HepG2 (cell line): ENCODE measurements around the gene TLK1. TPM values are rescaled to one million over a fixed set of nuclear protein-coding genes. Genes with fewer than 3 reads are reported as not detected.

Source experiments
- ATAC-seq: fragments of 200-7000 bp; cut with Tn5 transposase; 3 replicates; pipeline ENCODE4 v1.9.1; 2020; ENCODE audit warnings: mild to moderate bottlenecking, moderate library complexity
- BruUV-seq: library from RNA; stranded (reverse); fragments of 400-500 nt; replicated peaks from 2 replicates; lab custom pipeline; 2021; lab: Mats Ljungman, UMichigan
- CTCF ChIA-PET: fragments of 300-600 bp; formaldehyde crosslinking; extraction: SDS; loops from one replicate; lab custom pipeline; 2021; ENCODE audit warnings: low total read pairs, inconsistent platforms, low intra/inter-chr PET ratio; lab: Yijun Ruan, JAX
- POLR2A ChIA-PET: fragments of 350-600 bp; sonication (Branson Sonifier 250); formaldehyde crosslinking; loops from one replicate; lab custom pipeline; 2020; ENCODE audit warnings: antibody characterized with exemption, inconsistent platforms; lab: Yijun Ruan, JAX
- DNase-seq: peaks from one replicate; pipeline ENCODE4 v3.0.0-alpha.2; 2015; ENCODE audit warnings: low spot score
- FAIRE-seq: peaks from 3 replicates; lab custom pipeline; 2011; peaks lifted over from hg19 to GRCh38; lab: Jason Lieb, UNC
- H2AFZ ChIP-seq: one replicate; pipeline ENCODE4 v1.6.1; 2011; ENCODE audit warnings: low read length, inconsistent platforms
- H3K27ac ChIP-seq: fragments of 300-600 bp; 3 replicates; pipeline ENCODE4 v1.8.0; 2011; ENCODE audit warnings: mixed run types, mild to moderate bottlenecking, mixed read lengths, low read length, inconsistent platforms; ENCODE audit not compliant: insufficient read depth; ENCODE audit errors: extremely low read length
- H3K27me3 ChIP-seq, 2 experiments: fragments of 200-600 bp in 1 of 2; 2 replicates in 1 of 2; 3 replicates in 1 of 2; pipeline versions ENCODE4 v1.6.0 to v1.8.0; 2011; ENCODE audit warnings: low read length in 2 of 2, mild to moderate bottlenecking in 2 of 2, moderate library complexity in 2 of 2, inconsistent platforms in 1 of 2; ENCODE audit not compliant: insufficient read depth in 2 of 2, control insufficient read depth in 1 of 2
- H3K36me3 ChIP-seq, 2 experiments: fragments of 200-600 bp in 1 of 2; replicated peaks in 1 of 2; 2 replicates in 1 of 2; 3 replicates in 1 of 2; pipeline versions ENCODE4 v1.5.1 to v1.8.0; 2011; ENCODE audit warnings: low read length in 2 of 2, inconsistent platforms in 1 of 2; ENCODE audit not compliant: insufficient read depth in 2 of 2, control insufficient read depth in 1 of 2
- H3K4me1 ChIP-seq: 2 replicates; pipeline ENCODE4 v1.5.1; 2012; ENCODE audit warnings: low read length, inconsistent platforms; ENCODE audit not compliant: insufficient read depth
- H3K4me2 ChIP-seq: 2 replicates; pipeline ENCODE4 v1.6.0; 2011; ENCODE audit warnings: low read depth, low read length, inconsistent platforms
- H3K4me3 ChIP-seq, 3 experiments: fragments of 200-600 bp in 1 of 3; sonication (generic), shearing (Covaris generic) in 1 of 3; replicated peaks in 1 of 3; 2 replicates each; pipeline ENCODE4 v1.5.1; 2011 to 2016; ENCODE audit warnings: low read length in 3 of 3, inconsistent platforms in 2 of 3, low read depth in 2 of 3, mild to moderate bottlenecking in 2 of 3, control low read depth in 1 of 3, mixed read lengths in 1 of 3; ENCODE audit not compliant: insufficient read depth in 1 of 3
- H3K79me2 ChIP-seq: one replicate; pipeline ENCODE4 v1.6.1; 2011; ENCODE audit warnings: low read length, inconsistent platforms; ENCODE audit not compliant: insufficient read depth
- H3K9ac ChIP-seq: 2 replicates; pipeline ENCODE4 v1.6.0; 2011; ENCODE audit warnings: mild to moderate bottlenecking, low read depth, low read length, inconsistent platforms; ENCODE audit not compliant: insufficient read depth
- H3K9me3 ChIP-seq: 2 replicates; pipeline ENCODE4 v1.5.1; 2012; ENCODE audit warnings: mild to moderate bottlenecking, low read length
- H4K20me1 ChIP-seq: 2 replicates; pipeline ENCODE4 v1.6.0; 2011; ENCODE audit warnings: inconsistent platforms, mild to moderate bottlenecking, low read length, moderate library complexity; ENCODE audit not compliant: insufficient read depth
- BCL6 ChIP-seq: IDR thresholded peaks from 2 replicates; pipeline ENCODE4 v1.6.1; 2016; ENCODE audit warnings: missing genetic modification reagents, missing compliant biosample characterization
- ELF1 ChIP-seq: sonication (generic); formaldehyde crosslinking; IDR thresholded peaks from 2 replicates; pipeline ENCODE4 v1.4.0; 2020; ENCODE audit warnings: missing genetic modification reagents
- HDAC2 ChIP-seq: sonication (generic); formaldehyde crosslinking; IDR thresholded peaks from 2 replicates; pipeline ENCODE4 v1.4.0; 2020; ENCODE audit warnings: missing genetic modification reagents
- HOXA3 ChIP-seq: sonication (generic); formaldehyde crosslinking; IDR thresholded peaks from 2 replicates; pipeline ENCODE4 v1.5.0; 2020; ENCODE audit warnings: missing genetic modification reagents
- KLF6 ChIP-seq: IDR thresholded peaks from 2 replicates; pipeline ENCODE4 v1.8.0; 2016; ENCODE audit warnings: missing biosample characterization, missing genetic modification reagents
- MIER2 ChIP-seq: IDR thresholded peaks from 2 replicates; pipeline ENCODE4 v1.6.1; 2016; ENCODE audit warnings: missing biosample characterization, missing genetic modification reagents
- NCOA2 ChIP-seq: sonication (generic); formaldehyde crosslinking; IDR thresholded peaks from 2 replicates; pipeline ENCODE4 v1.8.0; 2022; ENCODE audit warnings: inconsistent platforms
- NR2C2 ChIP-seq: sonication (generic); formaldehyde crosslinking; IDR thresholded peaks from 2 replicates; pipeline ENCODE4 v1.4.0; 2020; ENCODE audit warnings: missing genetic modification reagents, mild to moderate bottlenecking, moderate library complexity, borderline replicate concordance
- PITX1 ChIP-seq: sonication (generic); formaldehyde crosslinking; IDR thresholded peaks from 2 replicates; pipeline ENCODE4 v1.5.1; 2020; ENCODE audit warnings: mild to moderate bottlenecking, missing genetic modification reagents
- PRPF4 ChIP-seq: fragments of 200-400 bp; formaldehyde crosslinking; IDR thresholded peaks from 2 replicates; pipeline ENCODE4 v1.6.1; 2016; ENCODE audit warnings: low read length, low read depth; ENCODE audit not compliant: poor library complexity, severe bottlenecking
- RCOR2 ChIP-seq: IDR thresholded peaks from 2 replicates; pipeline ENCODE4 v1.6.1; 2016; ENCODE audit warnings: missing biosample characterization, missing genetic modification reagents
- SIX4 ChIP-seq: sonication (generic); formaldehyde crosslinking; IDR thresholded peaks from 2 replicates; pipeline ENCODE4 v1.4.0; 2020; ENCODE audit warnings: missing genetic modification reagents
- STAG1 ChIP-seq: sonication (generic); formaldehyde crosslinking; IDR thresholded peaks from 2 replicates; pipeline ENCODE4 v1.4.0; 2020; ENCODE audit warnings: missing genetic modification reagents
- TARDBP ChIP-seq: sonication (generic); formaldehyde crosslinking; IDR thresholded peaks from 2 replicates; pipeline ENCODE4 v1.8.0; 2022; ENCODE audit warnings: mild to moderate bottlenecking, missing genetic modification reagents
- ZNF124 ChIP-seq: sonication (generic); formaldehyde crosslinking; IDR thresholded peaks from 2 replicates; pipeline ENCODE4 v1.4.0; 2020; ENCODE audit warnings: missing genetic modification reagents
- ZNF143 ChIP-seq: sonication (generic); formaldehyde crosslinking; IDR thresholded peaks from 2 replicates; pipeline ENCODE4 v1.4.0; 2020; ENCODE audit warnings: missing genetic modification reagents
- ZNF24 ChIP-seq: fragments of 450-650 bp; IDR thresholded peaks from 2 replicates; pipeline ENCODE4 v1.6.1; 2017; ENCODE audit warnings: antibody characterized with exemption, mild to moderate bottlenecking
- ZNF460 ChIP-seq: sonication (generic); formaldehyde crosslinking; IDR thresholded peaks from 2 replicates; pipeline ENCODE4 v1.5.1; 2020; ENCODE audit warnings: missing genetic modification reagents, mild to moderate bottlenecking, borderline replicate concordance
- WGBS: methylation state at CpG from one replicate; pipeline ENCODE4 v1.1.6; 2017; ENCODE audit warnings: low lambda C conversion rate; 5-methylcytosine and 5-hydroxymethylcytosine counted together
- in situ Hi-C: cut with HindIII; loops from 2 replicates; pipeline ENCODE4 v1.10.0; 2017; ENCODE audit warnings: low pct_unique_long_range_greater_than_20kb; ENCODE audit not compliant: extremely low pct_ligation_motif_present
- intact Hi-C: fragments of 100-400 bp; cut with micrococcal nuclease; formaldehyde crosslinking; loops from one replicate; pipeline ENCODE4 v1.10.0; 2022; ENCODE audit not compliant: unreplicated experiment
- polyA plus RNA-seq, 8 experiments: library from polyadenylated mRNA; depleted of rRNA in 3 of 8; stranded (reverse) in 7 of 8; unstranded in 1 of 8; fragments of >200 nt; fragmentation: Illumina TruSeq in 4 of 8; extraction: Trizol in 4 of 8; gene quantifications; 2 replicates each; pipeline versions ENCODE4 v1.2.1 to v1.2.3, GENCODE V29; 2011 to 2016; ENCODE audit warnings: low read depth in 4 of 8, missing spikeins in 1 of 8, mixed read lengths in 1 of 8; ENCODE audit not compliant: insufficient read depth in 1 of 8
- total RNA-seq, 5 experiments: library from RNA; depleted of rRNA; stranded (reverse); fragments of >200 nt; fragmentation: Illumina TruSeq; extraction: Trizol; gene quantifications; 2 replicates each; pipeline ENCODE4 v1.2.3, GENCODE V29; 2016; ENCODE audit warnings: low read depth in 1 of 5
- TF ChIP-seq, protein P1 (sequence below): sonication (generic); formaldehyde crosslinking; IDR thresholded peaks from 2 replicates; pipeline ENCODE4 v1.4.0; 2020; ENCODE audit warnings: missing genetic modification reagents
- TF ChIP-seq, protein P2 (sequence below): sonication (generic); formaldehyde crosslinking; IDR thresholded peaks from 2 replicates; pipeline ENCODE4 v1.5.1; 2020; ENCODE audit warnings: missing genetic modification reagents, mild to moderate bottlenecking, borderline replicate concordance
- TF ChIP-seq, protein P3 (sequence below): sonication (generic); formaldehyde crosslinking; IDR thresholded peaks from 2 replicates; pipeline ENCODE4 v1.4.0; 2020; ENCODE audit warnings: missing genetic modification reagents

The TLK1 gene
- total and polyA plus RNA-seq, 2 of the 13 experiments (the other 11 are each of a cell fraction or from before 2014, with no cell fraction given) = 16.8 to 28.7 TPM

DNA sequence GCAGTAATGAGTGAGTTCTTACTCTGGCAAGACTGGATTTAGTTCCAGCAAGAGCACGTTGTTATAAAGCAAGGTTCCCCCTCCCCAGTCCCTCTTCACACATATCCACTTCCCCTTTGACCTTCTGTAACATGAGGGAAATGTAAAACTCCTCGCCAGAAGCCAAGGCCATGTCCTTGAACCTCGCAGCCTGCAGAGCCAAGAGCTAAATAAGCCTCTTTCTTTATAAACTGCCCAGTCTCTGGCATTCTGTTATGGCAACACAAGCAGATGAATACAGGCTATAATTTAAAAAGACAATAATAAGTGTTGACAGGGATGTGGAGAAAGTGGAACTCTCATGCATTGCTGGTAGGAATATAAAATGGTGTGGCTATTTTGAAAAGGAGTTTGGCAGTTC is 60.3 kb downstream of the TLK1 start:
- Histone ChIP-seq H3K4me1 (peaks cover 48% of the 10 kb centered on the region), H3K27me3 (no peaks in the 10 kb centered on the region), H3K4me3 (no peak overlapping the region), H4K20me1 (peaks cover 3% of the 10 kb centered on the region; the same call in 1 of the 2 replicates), H3K79me2 (peaks cover 94% of the 10 kb centered on the region), H3K27ac (peak overlapping the region; percentile 17), H3K9ac (no peak overlapping the region), H3K4me2 (no peak overlapping the region), H3K36me3 (no peaks in the 10 kb centered on the region; a peak in 1 of 5 replicates), H3K9me3 (peaks cover 11% of the 10 kb centered on the region), H2AFZ (no peak overlapping the region)
- no TSS peak for BruUV-seq
- 28% methylated on average over 3 of the region's 3 CpGs for WGBS
- ATAC-seq (peak; percentile 76), DNase-seq (peak; percentile 61), FAIRE-seq (peak; percentile 4)
- in situ Hi-C loops = no loop called here
- CTCF ChIA-PET = no interaction called here
- intact Hi-C loops = no loop called here
- POLR2A ChIA-PET = no interaction called here
- TF ChIP-seq, protein P1, sequence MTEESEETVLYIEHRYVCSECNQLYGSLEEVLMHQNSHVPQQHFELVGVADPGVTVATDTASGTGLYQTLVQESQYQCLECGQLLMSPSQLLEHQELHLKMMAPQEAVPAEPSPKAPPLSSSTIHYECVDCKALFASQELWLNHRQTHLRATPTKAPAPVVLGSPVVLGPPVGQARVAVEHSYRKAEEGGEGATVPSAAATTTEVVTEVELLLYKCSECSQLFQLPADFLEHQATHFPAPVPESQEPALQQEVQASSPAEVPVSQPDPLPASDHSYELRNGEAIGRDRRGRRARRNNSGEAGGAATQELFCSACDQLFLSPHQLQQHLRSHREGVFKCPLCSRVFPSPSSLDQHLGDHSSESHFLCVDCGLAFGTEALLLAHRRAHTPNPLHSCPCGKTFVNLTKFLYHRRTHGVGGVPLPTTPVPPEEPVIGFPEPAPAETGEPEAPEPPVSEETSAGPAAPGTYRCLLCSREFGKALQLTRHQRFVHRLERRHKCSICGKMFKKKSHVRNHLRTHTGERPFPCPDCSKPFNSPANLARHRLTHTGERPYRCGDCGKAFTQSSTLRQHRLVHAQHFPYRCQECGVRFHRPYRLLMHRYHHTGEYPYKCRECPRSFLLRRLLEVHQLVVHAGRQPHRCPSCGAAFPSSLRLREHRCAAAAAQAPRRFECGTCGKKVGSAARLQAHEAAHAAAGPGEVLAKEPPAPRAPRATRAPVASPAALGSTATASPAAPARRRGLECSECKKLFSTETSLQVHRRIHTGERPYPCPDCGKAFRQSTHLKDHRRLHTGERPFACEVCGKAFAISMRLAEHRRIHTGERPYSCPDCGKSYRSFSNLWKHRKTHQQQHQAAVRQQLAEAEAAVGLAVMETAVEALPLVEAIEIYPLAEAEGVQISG (CRISPR knock-in tag) = 0 out of 2 replicates have a peak, but pooled peaks have one; percentile 24
- TF ChIP-seq ZNF460 (CRISPR knock-in tag) (no peak), TARDBP (CRISPR knock-in tag) (no peak), MIER2 (CRISPR knock-in tag) (no peak), SIX4 (CRISPR knock-in tag) (peak; percentile 72; the same call in 1 of the 2 replicates), RCOR2 (CRISPR knock-in tag) (peak; percentile 89), ZNF24 (no peak), ZNF124 (CRISPR knock-in tag) (no peak), BCL6 (CRISPR knock-in tag) (peak; percentile 68), KLF6 (CRISPR knock-in tag) (0 out of 2 replicates have a peak, but pooled peaks have one; percentile 29), NR2C2 (CRISPR knock-in tag) (peak; percentile 92), ELF1 (CRISPR knock-in tag) (0 out of 2 replicates have a peak, but pooled peaks have one; percentile 21), HDAC2 (CRISPR knock-in tag) (peak; percentile 75), PITX1 (peak; percentile 54), PRPF4 (no peak), HOXA3 (CRISPR knock-in tag) (0 out of 2 replicates have a peak, but pooled peaks have one; percentile 30), NCOA2 (CRISPR knock-in tag) (peak; percentile 63), ZNF143 (CRISPR knock-in tag) (no peak), STAG1 (CRISPR knock-in tag) (no peak)
- TF ChIP-seq, protein P2, sequence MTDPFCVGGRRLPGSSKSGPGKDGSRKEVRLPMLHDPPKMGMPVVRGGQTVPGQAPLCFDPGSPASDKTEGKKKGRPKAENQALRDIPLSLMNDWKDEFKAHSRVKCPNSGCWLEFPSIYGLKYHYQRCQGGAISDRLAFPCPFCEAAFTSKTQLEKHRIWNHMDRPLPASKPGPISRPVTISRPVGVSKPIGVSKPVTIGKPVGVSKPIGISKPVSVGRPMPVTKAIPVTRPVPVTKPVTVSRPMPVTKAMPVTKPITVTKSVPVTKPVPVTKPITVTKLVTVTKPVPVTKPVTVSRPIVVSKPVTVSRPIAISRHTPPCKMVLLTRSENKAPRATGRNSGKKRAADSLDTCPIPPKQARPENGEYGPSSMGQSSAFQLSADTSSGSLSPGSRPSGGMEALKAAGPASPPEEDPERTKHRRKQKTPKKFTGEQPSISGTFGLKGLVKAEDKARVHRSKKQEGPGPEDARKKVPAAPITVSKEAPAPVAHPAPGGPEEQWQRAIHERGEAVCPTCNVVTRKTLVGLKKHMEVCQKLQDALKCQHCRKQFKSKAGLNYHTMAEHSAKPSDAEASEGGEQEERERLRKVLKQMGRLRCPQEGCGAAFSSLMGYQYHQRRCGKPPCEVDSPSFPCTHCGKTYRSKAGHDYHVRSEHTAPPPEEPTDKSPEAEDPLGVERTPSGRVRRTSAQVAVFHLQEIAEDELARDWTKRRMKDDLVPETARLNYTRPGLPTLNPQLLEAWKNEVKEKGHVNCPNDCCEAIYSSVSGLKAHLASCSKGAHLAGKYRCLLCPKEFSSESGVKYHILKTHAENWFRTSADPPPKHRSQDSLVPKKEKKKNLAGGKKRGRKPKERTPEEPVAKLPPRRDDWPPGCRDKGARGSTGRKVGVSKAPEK (CRISPR knock-in tag) = no peak
- TF ChIP-seq, protein P3, sequence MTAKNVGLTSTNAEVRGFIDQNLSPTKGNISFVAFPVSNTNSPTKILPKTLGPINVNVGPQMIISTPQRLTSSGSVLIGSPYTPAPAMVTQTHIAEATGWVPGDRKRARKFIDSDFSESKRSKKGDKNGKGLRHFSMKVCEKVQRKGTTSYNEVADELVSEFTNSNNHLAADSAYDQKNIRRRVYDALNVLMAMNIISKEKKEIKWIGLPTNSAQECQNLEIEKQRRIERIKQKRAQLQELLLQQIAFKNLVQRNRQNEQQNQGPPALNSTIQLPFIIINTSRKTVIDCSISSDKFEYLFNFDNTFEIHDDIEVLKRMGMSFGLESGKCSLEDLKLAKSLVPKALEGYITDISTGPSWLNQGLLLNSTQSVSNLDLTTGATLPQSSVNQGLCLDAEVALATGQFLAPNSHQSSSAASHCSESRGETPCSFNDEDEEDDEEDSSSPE (CRISPR knock-in tag) = 0 out of 2 replicates have a peak, but pooled peaks have one; percentile 30
